HL-60 (cell line): ENCODE measurements around the gene CCDC192.

Source experiments
- CTCF ChIP-seq: IDR thresholded peaks from one replicate; pipeline ENCODE4 v1.5.1; 2011; ENCODE audit warnings: low read length, control low read depth, inconsistent platforms; ENCODE audit not compliant: insufficient read depth
- POLR2AphosphoS5 ChIP-seq: IDR thresholded peaks from 2 replicates; pipeline ENCODE4 v1.6.1; 2012; ENCODE audit warnings: low read depth
- REST ChIP-seq: IDR thresholded peaks from 2 replicates; pipeline ENCODE4 v1.6.1; 2012; ENCODE audit warnings: low read depth; ENCODE audit not compliant: insufficient replicate concordance

GRCh38 chr5:127988146-127988760 is 285.1 kb downstream of the CCDC192 start:
- TF ChIP-seq CTCF (no peak), POLR2AphosphoS5 (no peak), REST (no peak)
